Suppressor macrophage treated with lipopolysaccharide for 4 hours (primary cell): ENCODE data around the gene KLF6.

Experiments used
- DNase-seq: peaks from one replicate; pipeline ENCODE4 v3.0.0-alpha.2; 2020

Gene KLF6

DNA sequence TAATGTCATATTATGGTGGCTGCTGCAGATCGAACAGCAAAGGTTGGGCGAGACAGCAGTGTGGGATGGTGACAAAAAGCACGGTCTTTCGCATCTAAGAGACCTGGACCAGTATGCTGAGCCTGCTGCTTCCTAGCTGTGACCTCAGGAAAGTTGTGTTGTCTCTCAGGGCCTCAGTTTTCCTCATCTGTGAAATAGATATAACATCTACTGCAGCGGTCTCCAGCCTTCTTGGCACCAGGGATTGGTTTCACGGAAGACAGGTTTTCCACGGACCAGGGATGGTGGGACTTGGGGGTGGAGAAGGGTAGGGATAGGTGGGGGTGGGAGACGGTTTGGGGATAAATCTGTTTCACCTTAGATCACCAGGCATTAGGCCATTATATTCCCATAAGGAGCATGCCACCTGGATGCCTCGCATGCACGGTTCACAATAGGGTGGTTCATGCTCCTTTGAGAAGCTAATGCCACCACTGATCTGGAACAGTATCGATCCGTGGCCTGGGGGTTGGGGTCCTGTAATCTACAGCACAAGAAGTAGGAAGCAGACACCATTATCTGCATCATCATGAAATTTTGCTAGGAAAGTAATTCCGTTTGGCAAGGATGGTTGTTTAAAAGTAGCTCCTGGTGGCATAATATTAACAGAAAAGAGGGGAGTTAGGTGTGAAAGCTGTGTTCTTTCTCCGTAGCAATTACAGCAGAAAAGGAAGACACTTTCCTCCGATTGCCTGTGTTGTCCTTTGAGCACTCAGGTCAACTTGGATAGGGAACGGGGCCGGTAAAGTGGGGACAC is 10.8 kb downstream of the KLF6 start:
- DNase-seq = no peak

DNA sequence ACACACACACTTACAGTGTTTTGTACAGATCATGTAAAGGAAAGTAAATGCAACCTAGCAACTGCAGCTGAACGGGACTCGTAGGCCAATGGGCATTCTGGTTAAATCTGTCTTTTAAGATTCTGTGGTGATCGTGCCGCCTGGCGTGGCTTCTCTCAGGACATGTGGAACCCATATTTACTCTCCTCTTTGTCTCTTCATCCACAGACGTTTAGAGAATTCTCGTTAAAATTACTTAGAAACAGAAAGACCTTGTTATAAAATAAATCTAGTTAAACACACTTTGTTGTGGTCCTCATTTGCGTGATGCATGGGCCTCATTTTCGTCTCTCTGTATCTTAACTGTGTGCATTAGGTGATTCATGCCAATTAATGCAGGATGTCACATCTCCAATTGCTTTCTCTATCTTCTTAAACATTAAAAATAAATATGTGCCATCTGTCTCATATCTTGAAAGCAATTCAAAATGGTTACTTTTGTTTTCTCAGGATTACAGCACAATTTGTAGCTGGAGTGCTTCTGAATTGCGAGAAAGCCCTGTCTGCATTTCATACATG is 11.5 kb downstream of the KLF6 start:
- DNase-seq = no peak

DNA sequence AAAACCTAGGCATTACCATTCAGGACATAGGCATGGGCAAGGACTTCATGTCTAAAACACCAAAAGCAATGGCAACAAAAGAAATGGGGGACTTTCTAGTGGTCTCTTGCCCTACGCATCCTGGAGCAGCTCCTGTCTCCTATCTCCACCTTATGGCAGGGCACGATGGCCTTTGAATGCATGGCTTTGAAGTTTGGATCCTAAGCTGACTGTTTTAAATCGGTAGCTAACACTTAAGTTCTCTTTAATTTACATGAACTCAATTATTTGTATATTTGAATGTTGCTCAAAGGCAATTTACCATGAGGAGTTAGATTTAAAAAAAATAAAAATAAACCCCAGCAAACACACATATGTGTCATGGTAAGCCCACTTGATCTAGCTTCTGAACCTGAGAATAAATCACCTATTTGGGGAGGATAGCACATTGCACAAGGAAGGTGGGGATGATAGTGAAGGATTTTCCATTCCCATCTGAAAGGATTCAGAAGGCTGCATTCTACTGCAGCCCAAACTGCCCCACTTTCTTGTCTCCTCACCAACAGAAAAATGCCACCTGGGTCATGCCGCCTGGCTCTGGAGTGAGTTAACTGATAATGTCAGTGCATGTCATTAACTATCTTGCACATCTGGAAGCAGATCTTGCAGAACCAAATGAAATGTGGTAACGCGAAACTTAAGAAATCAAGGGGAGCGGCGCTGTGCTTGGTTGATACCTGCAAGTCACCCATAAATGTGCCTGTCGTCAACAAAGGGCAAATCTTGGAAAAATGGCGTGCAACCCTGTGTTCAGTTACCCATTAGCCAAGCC is 12.4 kb downstream of the KLF6 start:
- DNase-seq = no peak

DNA sequence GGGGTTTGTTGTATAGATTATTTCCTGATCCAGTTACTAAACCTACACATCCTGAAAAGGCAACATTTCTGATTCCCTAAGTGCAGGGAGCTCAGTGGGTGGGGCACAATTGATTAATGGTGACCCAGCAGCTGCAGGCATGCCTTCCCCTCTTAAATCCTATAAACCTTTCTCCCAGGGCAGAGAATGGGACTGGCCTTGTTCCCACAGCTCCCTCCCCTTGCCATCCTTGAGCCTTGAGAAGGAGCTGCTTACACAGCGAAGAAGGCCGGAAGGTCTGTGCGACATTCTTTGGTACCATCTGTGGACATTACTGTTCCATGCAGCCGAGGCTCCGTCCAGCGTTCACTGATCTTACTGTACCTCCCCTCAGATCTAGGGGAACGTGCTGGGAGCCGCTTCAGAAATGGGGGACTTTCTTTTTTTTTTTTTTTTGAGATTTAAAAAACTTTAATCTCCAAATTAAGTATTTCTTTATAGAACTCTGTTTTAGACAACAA is 14.3 kb downstream of the KLF6 start:
- no peak for DNase-seq

DNA sequence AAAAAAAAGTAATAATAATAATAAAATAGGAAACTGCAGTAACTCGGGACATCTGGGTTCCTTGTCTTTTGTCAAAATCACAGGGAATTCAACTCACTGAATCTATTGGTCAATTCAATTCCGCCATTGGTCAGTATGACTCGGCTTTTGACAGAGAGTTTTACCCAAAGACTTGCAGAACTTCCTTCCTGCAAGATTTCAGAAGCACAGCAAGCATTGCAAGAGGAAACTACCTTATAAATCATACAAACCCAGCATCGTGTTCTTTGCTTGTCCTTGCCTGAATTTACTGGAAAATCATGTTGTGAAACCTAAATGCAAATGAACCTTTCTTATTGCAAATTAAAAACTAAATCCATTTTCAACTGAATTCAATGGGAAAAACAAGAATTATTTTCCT is 15.5 kb downstream of the KLF6 start:
- DNase-seq = peak; percentile 84

DNA sequence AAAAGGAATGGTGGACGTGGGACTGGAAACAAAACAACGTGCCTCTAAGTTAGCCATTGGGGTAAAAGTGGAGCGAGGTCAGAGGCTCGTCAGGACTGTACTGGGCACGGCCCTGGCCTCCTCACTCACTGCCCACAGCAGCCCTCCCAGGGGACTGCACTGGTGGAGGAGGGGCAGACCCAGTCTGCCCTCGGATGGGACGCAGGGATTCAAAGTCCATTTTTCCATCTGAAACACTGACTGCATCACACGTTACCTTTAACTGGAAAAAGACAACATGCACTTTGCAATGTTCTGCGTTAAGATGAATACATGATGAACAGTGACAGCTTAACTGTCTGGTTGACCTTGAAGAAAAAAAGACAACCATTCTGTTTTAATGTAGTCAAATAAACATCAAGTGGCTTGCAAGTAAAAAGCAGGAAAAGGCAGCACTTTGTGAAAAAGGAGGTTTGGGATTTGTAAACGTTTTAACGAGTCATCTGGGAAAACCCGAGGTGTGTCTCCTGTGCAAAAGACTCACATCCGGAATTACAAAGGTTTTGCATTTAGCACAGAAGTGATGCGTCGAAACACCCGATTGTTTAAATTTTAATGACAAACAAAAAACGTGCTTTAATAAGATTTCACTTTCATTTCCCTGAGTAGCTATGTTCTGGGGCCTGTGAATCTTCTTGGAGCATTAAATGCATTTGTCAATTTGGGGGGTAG is 18.8 kb downstream of the KLF6 start:
- peak; percentile 49 for DNase-seq

DNA sequence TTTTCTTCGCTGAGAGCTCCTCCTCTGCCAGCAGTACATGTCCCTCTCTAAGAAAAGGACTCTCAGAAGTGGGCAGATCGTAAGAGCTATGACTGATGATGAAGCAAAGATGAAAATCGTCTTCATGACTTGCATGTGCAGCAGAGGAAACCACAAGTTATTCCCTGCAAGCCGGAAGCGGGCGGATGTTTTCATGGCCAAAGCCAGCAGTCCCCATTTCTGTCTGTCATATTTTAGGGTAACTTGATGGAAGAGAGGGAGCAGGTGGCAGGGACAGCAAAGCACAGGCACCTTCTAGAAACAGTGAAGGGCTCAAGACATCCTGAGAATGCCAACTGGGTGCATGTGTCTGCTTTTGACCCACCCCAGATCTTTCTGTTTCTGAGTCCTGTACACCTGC is 19.9 kb downstream of the KLF6 start:
- DNase-seq = peak; percentile 73

DNA sequence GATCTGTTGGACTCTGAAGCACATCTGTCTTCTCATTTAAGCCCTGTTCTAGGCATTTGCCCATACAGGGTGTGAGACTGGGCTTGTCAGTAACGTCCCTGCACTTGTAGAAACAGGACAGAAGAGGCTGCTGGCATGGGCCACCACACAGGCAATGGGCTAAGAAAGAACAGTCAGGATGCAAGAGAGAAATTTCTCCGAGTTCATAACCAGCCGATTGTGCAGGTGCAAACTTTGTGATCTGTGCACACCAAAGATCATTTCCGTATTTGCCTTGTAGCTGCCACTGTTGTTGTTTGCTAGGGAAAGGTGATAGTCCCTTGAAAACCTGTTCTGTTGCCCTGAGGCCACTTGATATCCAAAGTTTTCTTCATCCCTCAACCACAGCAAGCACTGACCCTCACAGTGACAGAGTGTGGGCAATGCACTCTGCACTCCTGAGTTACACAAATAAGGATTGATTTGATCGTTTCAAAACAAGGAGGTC is 20.3 kb downstream of the KLF6 start:
- DNase-seq = no peak

DNA sequence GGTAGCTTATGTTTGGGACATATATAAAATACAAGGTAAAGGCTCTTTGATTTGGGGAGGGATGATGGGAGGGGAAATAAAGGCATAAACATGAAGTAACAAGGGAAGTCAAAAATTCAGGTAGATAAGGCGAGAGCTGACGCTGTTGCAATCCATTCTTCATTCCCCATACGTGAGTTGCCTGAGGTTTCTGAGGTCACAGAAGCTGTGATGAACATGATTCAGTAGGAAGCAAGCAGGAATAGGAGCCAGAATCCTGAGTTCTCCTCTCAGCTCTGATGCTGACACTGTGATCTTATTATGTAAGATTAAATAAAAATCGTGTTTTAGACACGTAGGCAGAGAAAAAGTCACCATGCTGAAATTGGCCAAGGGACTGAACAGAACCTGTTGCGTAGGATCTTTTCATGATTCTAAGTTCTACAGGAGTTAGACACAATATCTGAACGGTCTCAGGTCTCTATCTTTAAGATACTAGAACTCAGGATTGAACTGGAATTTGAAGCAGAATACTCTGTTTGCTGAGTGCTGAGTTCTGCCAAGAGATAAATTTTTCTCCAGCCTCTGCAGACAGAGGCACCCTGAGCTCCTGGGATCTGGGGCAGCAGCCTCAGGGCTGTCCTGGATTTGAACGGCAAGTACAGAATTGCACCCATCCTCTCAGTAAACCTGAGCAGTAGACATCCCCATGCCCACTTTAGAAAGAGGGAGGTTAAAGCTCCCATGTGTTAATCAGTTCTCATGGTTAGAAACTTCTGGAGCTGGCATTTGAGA is 21.0 kb downstream of the KLF6 start:
- DNase-seq = no peak

DNA sequence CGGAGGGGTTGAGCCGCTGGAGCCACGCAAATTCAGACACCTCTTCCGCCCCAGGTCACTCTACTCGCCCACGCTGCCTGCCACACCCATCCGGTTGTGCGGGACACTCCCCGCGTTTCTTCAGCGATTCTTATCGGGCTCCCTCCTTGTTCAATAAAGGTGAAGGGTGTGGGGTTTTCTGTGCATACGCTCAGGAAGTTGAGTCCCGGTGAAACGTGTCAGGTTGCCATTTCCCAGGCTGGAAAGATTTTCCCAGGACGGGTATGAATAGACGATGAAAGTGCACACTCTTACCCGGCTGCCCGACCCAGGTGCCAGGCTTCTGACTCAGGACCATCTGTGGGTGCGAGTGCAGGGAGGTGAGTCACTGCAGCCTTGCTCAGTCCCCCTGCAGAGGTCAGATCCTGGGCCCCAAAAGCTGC is 22.0 kb downstream of the KLF6 start:
- DNase-seq = no peak

DNA sequence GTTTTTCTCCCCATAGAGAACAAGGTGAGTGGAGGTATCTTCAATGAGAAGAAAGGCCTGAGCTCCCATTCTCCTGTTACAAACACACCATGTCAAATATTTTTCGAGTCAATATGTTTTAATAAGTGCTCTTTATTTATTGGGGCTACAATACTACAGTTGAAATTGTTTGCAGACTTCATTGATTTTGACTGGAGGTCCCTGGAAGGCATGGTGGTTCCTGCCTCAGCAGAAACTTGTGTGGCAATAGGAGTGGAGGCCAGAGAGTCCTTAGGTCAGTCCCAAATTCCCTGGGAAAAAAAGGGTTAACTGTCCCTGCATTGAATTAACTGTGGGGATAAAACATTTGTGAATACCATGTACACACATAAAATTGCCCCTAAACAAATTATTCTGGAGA is 22.7 kb downstream of the KLF6 start:
- DNase-seq = no peak

DNA sequence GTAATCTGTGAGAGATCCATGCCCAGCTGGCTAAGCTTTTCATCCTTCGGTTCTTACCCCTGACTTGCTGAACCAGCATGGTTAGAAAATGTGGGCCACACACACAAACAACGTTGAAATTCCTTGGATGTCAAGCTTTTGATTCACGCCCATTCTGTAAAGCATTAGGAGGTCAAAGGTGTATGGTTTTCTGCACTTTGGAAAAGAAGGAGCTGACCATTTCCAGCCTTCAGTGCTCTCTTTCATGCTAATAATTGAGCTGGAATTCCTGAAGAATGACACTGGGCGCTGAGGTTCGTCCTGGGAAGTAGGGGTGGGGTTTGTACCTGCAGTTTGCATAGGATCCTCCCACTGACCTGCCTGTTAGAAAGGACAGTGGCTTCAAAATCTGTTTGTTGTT is 23.1 kb downstream of the KLF6 start:
- DNase-seq = no peak

DNA sequence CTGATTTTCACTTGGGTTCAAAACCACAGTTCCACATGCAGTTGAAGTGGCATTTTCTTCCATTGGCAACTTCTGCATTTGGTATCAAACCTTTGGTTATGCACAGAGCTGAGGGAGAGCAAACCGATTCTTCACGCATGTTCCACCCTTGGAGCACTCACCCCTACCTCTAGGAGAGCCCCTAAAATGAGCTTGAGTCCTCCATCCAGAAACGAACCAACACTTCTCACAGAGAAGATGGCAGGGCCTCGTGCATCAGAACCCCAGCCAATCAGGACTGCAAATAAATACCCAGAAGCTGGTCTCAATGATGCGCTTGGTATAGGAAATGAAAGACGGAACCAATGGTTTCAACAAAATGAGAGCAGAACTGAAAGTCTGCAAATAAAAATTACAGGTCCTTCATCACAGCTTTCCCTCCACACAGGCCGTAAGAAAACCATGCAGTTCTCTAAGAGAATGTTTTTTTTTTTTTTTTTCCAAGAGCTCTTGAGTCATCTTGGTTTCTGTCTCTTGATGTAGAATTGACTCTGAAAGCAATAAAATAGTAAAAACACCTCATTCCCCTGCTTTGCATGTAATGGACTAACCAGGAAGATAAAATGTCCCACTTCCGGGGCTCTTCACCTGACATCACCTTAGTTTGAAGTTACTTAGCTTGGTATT is 23.9 kb downstream of the KLF6 start:
- DNase-seq = peak; percentile 86

DNA sequence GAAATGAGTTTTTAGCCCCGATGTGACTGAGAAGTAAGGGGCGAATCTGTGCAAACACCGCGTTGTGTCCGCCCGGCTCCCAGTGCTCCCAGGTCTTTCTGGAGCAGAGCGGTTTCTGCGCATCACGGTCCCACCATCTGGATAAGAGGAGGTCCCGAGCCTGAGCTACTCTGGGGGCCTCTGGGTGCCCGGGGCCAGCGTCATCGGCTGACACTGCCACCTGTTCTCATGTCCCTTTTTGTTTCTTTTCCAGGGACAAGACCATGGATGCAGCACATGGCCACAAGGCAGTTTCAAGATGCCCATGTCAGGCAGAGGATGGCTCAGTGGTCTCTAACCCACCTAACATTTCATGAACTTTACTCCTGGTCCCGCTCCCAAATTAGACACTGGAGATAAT is 24.9 kb downstream of the KLF6 start:
- no peak for DNase-seq

DNA sequence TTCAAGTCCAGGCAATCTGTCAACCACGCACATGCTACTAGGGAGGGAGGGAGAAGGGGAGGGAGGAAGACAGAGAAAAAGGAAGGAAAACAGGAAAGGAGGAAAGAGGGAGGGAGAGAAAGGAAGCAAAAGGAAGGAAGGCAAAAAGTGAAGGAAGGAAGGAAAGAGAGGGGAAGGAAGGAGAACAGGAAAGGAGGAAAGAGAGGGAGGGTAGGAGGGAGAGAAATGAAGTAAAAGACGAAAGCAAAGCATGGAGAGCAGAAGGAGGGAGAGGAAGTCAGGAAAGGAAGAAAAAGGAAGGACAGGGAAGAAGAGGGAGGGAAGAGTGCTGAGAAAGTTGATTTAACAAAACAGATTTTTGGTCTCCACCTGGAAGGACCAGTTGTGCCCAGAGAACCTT is 25.6 kb downstream of the KLF6 start:
- no peak for DNase-seq

DNA sequence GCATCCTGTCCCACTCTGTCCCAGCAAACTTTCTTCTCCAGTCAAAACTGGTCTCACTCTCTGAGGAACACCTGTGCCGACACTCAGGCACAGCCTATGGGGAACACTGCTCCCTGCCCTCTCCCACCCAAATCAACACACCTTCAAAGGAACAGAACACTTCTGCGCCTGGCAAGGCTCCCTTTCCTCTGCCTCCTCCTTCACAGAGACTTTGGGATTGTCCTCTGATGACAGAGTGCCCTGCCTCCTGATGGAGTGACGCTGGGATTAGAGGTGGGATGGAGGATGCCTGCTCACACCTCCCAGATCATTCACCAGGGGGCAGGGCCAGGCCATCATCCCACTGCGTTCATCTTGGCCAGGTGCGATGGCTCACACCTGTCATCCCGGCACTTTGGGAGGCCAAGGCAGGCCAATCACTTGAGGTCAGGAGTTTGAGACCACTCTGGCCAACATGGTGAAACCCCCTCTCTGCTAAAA is 26.5 kb downstream of the KLF6 start:
- no peak for DNase-seq

DNA sequence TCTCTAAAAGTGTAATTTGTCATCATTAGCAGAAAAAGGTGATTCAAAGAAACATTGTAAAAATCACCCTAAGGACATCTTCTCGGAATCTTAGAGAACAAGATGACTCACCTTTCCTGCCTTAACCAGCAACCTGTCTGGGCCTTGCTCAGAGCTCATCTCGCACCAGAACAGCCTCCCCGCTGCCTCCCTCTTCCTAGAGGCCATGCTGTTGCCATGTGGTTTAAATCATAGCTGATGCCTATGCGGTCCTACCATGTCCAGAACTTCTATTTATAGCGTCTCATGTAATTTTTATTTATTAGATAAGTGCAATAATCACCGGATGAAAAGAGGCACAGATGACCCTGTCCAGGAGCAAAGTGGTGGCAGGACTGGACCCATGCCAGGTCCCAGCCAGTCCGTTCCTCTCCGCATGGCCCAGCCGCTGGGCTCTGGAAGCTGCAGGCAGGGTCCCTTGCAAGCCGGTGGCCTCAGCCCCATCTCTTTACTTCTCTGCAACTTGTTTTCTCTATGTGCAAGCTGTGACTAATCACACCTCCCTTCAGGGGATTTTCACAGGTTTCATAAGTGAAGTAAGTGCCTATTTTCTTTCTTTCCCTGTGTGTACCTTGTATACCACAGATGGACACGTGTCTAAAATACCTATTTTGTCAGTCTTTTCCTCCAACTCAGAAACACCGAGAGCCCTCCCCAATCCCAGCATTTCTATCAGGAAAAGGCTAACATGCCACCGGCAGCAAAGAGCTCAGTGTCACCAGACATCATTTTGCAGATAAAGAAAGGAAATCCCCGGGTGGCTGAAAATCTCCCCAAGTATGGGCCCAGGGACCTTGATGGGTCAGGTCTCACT is 27.1 kb downstream of the KLF6 start:
- no peak for DNase-seq

DNA sequence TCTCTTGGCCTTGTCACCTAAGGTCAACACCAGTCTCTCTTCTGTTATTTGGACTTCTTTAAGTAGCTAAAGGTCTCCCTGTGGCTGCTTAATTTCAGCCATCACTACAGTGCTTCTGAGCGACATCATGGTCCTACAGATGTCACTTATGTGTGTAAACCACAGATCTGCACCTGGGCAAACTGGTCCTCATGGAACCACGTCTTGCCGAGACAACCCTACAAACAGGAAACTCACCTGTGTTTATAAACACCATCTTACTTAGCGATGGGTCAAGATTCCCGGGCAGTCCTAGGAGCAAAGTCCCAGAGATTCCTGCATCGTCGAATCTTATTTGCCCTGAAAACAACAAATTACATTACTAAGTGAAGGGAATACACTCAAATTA is 27.8 kb downstream of the KLF6 start:
- DNase-seq = no peak

DNA sequence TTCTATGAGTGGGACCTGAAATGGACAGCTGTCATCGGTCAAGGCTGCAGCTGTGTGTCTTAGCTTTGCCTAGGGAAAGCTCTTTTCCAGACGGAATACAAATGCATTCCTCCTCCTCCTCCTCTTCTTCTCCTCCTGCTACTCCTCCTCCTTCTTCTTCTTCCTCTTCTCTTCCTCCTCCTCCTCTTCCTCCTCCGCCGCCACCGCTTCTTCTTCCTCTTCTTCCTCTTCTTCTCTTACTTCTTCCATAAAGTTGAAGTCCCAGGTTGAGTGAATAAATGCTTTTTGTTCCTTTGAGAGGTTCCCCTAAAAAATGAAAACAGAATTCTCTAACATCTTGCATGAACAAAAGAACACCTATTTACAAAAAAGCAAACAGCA is 28.7 kb downstream of the KLF6 start:
- no peak for DNase-seq
